AG09309 (cell line): ENCODE data around the gene ZNF341.

Experiments used
- DNase-seq: peaks from one replicate; pipeline ENCODE4 v3.0.0-alpha.2; 2010; ENCODE audit warnings: low read depth
- H3K4me3 ChIP-seq: 2 replicates; pipeline ENCODE4 v1.5.1; 2011; ENCODE audit warnings: mild to moderate bottlenecking, low read depth, low read length, moderate library complexity; ENCODE audit not compliant: control insufficient read depth
- TF ChIP-seq, protein P1 (sequence below): IDR thresholded peaks from 2 replicates; pipeline ENCODE4 v1.5.1; 2011; ENCODE audit warnings: mild to moderate bottlenecking, low read depth, low read length, inconsistent platforms; ENCODE audit not compliant: insufficient read depth, control insufficient read depth; ENCODE audit errors: missing control alignments

Gene ZNF341

DNA sequence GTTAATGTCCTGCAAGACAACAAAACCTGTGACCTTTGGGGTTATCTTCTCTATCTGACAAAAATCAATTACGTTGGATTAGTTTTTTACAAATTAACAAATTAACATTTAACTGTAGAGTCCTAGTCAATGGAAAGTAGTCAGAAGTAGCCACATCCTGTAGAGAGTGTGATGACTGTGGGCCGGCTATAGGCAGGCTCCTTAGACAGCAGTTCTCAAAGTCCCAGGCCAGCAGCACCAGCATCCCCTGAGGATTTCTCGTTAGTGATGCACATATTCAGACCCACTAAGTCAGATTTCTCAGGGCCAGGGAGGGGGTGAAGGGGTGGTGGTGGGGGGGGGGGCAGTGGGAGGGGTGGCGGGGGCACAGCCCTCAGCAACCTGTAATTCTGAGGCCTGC lies 37.2 kb downstream of the ZNF341 start:
- TF ChIP-seq, protein P1, sequence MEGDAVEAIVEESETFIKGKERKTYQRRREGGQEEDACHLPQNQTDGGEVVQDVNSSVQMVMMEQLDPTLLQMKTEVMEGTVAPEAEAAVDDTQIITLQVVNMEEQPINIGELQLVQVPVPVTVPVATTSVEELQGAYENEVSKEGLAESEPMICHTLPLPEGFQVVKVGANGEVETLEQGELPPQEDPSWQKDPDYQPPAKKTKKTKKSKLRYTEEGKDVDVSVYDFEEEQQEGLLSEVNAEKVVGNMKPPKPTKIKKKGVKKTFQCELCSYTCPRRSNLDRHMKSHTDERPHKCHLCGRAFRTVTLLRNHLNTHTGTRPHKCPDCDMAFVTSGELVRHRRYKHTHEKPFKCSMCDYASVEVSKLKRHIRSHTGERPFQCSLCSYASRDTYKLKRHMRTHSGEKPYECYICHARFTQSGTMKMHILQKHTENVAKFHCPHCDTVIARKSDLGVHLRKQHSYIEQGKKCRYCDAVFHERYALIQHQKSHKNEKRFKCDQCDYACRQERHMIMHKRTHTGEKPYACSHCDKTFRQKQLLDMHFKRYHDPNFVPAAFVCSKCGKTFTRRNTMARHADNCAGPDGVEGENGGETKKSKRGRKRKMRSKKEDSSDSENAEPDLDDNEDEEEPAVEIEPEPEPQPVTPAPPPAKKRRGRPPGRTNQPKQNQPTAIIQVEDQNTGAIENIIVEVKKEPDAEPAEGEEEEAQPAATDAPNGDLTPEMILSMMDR = no peak

DNA sequence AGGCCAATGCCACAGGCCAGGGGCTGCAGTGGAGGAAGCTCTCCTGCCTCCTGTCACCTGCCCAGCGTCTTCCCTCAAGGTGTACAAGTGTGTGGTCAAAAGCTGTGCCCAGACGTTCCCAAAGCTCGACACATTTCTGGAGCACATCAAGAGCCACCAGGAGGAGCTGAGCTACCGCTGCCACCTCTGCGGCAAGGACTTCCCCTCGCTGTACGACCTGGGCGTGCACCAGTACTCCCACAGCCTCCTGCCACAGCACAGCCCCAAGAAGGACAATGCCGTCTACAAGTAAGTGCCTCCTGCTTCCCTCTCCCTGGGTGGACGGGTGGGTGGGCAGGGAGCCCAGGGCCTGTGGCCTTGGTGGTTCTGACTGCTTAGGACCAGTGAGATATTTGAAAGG lies 38.2 kb downstream of the ZNF341 start:
- TF ChIP-seq, protein P1 = no peak
- no peak overlapping the region for H3K4me3 ChIP-seq
- DNase-seq = no peak

More for the DNA sequence above, 37.2 kb downstream of the ZNF341 start:
- no peak for DNase-seq
- H3K4me3 ChIP-seq = no peak overlapping the region

DNA sequence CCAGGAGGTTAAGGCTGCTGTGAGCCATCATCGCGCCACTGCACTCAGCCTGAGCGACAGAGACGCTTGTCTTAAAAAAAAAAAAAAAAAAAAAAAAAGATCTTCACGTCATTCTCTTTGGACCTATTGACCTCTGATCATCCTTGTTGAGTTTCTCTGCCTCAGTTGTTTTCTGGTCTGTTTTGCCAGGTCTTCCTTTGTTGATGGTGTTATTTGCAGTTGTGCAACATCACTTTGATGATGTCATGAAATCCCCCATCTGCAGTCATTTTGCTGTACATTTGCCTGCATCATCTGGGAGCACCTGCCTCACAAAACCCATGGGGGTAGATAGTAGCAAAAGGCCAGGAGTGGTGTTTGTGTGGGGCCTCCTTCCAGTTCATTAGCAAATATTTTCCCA lies 40.1 kb downstream of the ZNF341 start:
- DNase-seq = no peak
- H3K4me3 ChIP-seq = no peak overlapping the region
- TF ChIP-seq, protein P1 = no peak

DNA sequence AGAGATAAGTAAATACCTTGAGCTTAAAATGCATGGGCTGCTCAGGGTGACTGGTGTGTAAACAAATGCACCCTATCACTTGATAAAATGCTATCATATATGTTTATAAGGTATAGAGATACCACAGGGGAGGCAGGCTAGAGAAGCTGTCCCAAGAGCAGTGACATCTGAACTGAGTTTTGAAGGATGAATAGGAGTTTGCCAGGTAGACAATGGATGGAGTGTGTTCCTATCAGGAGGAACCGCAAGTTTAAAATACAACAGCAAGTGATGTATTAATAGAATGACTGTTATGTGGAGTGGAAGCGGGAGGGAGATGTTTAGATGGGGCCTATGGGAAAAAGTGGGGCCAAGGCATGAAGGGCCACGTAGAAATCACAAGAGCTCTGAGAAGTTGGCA lies 40.6 kb downstream of the ZNF341 start:
- TF ChIP-seq, protein P1 = no peak
- no peak overlapping the region for H3K4me3 ChIP-seq
- DNase-seq = no peak

DNA sequence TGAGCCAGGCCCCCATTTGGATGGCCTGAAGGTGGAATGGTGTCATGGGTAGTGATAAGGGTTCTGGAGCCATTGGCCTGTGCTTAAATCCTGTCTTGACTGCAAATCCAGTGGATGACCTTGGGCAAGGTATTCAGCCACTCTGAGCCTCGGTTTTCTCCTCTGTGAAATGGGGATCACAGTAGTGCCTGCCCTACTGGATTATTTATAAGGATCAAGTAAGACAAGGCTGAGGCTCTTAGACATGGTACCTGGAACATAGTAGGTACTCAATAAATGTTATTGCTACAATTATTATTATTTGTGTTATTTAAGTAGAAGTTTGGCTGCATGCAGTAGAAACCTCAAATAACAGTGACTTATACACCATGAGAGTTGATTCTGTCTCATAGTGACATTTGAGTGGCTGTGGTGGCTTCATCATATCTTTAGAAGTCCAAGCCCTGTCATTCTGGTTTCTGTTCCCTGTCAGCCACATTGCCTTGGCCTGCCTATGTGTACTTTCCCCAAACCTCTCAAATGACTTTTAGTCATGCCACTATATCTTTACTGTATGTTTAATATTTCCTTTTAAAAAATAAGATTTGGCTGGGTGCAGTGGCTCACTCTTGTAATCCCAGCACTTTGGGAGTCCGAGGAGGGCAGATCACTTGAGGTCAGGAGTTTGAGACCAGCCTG lies 41.8 kb downstream of the ZNF341 start:
- TF ChIP-seq, protein P1 = no peak
- DNase-seq = no peak
- H3K4me3 ChIP-seq = no peak overlapping the region

DNA sequence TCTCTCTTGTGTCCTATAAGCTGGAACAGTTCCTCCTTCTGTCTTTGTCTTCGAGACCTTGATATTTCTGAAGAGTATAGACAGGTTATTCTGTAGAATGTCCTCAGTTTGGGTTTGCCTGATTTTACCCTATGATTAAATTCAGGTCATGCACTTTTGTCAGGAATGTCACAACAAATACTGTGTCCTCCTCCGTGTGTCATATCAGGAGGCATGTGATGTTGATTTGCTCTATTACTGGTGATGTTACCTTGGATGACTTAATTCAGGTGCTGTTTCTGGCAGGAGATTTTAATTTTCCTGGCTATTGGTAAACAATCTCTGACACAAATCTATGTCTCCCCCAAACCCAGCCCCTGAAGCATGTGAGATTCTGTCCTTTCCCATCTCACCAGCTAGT lies 46.0 kb downstream of the ZNF341 start:
- TF ChIP-seq, protein P1 = no peak
- H3K4me3 ChIP-seq = no peak overlapping the region
- no peak for DNase-seq
